ENCODE measurements around the gene ASIP.

Gene ASIP

DNA sequence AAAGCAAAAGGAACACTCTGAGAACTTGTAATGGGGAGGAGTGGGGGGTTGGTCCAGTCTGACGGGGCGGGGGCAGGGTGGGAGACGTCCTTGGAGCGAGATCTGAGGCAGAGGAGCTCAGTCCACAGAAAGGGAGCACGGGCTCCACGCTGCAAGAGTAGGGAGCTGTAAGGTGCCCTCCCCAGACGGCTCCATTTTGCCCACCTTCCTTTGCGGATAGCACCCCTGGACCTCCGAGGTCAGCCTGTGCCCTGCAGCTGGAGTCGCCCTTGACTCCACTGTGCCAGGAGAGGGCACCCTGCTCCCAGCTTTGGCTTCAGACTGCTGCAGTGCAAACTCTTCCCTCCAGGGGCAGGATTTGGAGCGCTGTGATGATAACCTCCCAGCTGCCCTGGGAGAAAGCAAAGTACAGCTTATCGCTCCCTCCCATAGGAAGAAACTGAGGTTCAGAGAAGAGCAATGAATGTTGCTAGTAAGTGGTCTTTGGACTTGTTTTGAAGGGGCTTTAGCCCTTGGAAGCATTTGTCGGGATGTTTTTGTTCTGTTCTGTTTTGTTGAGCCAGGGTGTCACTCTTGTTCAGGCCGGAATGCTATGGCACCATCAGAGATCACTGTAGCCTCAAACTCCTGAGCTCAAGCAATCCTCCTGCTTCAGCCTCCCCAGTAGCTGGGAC is 71.5 kb downstream of the ASIP start:
- DNase-seq: peak; percentile 44 to 65

GRCh38 chr20:34315236-34315635 is 74.0 kb downstream of the ASIP start:
- DNase-seq: no peak

DNA sequence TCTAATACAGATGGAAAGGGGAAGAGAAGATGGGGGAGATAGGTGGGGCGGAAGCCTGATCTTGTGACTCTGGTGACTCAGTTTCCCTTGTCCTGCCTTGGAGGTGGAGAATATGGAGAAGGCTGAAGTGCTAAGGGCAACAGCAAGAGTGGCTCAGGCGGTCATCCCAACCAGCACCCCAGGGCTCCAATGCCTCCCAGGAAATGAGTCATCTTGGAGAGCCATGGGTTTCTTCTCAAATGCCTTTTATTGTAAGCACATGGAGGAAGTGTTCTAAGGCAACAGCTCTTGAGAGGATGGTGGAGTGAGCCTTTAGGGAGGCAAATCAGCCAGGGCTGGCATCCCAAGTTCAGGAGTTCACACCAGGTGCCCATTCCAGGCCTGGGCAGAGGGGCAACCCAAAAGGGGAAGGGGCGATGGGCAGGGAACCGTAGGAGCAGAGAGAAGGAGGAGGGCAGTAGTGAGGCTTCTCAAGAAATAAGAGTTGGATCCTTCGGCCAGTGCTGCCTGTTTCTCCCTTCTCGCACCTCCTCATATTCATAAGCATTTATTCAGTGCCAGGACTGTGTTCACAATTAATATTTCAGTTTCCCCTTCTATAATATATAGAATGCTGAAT is 75.1 kb downstream of the ASIP start:
- no peak for DNase-seq

Measured in bone marrow (tissue), 2 donors.